GM23248 (cell line): ENCODE measurements around the gene NKX1-2.

Experiments used
- EZH2 ChIP-seq: fragments of 200-600 bp; sonication (generic); IDR thresholded peaks from 2 replicates; pipeline ENCODE4 v1.6.1; 2018; ENCODE audit warnings: antibody characterized with exemption, mild to moderate bottlenecking; ENCODE audit not compliant: insufficient read depth, poor library complexity, severe bottlenecking
- EZH2phosphoT487 ChIP-seq: fragments of 200-600 bp; sonication (generic); IDR thresholded peaks from 2 replicates; pipeline ENCODE4 v1.6.1; 2018; ENCODE audit warnings: antibody characterized with exemption, moderate library complexity, mild to moderate bottlenecking, low read depth; ENCODE audit not compliant: insufficient read depth

GRCh38 chr10:124476043-124476725 is 26.3 kb upstream of the NKX1-2 start:
- TF ChIP-seq EZH2 (no peak), EZH2phosphoT487 (no peak)
